HG03342 (cell line): ENCODE results near the gene FLNB.
A peak's percentile ranks its signal among the peaks of the same experiment; 100 is the strongest.

Source experiments
- ATAC-seq: cut with Tn5 transposase; IDR thresholded peaks from one replicate; pipeline ENCODE4 v1.9.1; 2021; ENCODE audit warnings: mild to moderate bottlenecking, moderate library complexity; ENCODE audit not compliant: unreplicated experiment

Gene FLNB

DNA sequence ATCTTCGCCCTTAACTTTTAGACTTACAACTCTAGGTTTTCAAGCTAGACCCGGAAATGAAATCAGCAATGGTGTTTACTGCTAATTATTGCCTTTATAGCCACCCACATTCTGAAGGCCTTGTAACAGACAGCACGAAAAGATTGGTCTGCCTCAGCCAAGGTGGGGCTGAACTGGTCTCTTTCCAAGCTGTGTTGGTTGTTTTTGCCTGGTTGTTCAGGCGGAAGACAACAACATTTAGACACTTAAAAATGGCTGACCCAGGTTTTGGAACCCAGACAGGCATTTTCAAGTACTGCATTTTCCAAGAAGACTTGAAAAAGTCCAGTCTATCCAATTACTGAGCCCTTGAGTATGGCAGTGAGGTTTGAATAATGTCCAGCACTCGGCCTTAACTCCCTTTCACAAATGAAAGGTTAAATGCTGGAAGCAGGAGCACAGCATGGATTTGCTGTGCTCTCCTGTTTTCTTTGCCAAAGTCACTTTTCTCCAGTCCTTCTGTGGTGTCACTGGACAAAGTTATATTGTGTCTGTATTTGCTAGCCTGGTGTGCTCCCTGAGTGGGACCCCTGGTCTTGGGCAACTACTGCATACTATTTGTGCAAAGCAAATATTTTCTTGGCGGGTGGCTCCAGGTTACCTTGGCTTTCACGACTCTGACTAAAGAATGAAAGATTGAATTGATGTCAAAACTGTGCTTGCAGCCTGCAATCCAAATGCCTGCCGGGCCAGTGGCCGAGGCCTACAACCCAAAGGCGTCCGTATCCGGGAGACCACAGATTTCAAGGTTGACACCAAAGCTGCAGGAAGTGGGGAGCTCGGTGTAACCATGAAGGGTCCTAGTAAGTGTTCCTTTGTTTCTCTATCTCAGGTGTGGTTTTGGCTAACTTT is 93.5 kb downstream of the FLNB start:
- no peak for ATAC-seq

DNA sequence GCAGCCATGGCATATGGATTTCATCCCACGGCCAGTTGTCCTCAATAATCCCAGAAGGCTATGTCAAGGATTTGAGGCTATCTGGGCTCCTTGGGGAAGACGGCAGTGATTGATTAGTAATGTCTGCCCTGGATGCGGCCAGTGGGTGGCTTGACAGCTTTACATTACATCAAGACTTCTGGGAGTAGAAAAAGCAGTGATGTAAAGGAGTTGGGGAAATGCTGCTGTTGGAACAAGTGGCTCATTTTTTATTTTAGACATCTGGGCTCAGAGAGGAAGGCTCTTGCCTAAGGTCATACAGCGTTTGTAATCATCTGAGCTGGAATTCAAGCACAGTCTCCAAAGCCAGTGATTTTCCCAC is 94.1 kb downstream of the FLNB start:
- ATAC-seq = no peak

DNA sequence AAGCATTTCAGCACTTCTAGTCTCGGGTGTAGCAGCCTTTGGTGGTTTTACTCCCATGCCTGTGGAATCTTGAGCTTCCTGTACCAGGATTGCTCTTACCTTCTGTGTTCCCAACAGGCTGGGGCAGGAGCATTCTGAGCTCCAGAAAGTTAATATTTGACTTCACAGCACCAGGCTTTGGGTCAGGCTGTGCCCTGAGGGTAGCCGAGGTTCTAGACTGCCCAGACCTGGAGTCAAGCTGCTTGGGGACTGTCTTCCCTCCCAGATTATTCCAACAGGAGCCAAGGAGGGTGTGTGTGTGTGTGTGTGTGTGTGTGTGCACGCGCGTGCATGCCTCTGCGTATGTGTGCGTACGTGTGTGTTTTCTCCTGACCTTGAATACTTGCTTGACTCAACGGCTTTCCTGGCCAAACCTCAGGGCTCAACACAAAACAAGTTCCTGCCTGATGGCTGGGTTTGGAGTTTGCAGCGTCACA is 94.8 kb downstream of the FLNB start:
- no peak for ATAC-seq

DNA sequence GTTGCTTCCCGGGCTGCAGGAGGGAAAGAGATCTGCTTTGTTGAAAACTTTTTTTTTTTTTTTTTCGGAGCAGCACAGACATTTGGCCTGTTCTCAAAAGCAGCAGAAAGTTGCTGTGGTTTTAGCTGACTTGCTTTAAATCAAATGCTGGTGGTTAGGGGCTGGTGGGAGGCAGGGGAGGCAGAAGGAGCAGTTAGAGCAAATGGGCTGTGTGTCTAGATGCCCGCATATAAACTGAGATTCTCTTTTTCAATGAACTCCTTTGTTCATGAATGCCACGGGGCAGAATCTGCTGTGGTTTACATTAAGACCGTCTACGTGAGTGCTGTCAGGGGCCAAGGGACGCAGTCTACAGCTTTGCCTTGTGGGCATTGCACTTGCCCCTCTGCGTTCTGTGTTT is 95.9 kb downstream of the FLNB start:
- no peak for ATAC-seq

DNA sequence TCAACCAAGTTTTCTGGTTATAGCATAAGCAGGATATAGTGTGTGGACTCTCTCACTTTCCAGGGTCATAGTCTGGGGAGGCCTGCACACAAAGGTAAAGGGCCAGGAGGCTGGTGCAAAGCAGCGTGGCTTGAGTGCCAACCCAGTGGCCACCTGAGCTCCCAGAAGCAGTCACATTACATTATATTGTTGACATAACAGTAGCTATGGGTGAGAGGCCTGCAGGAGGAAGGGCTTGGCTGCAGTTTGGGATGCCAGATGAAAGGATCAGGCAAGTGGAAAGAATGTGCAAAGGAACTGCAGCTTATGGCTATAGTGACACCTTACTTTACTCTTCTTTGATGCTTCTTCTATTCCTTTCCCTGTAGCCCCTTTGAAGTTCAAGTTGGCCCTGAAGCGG is 96.5 kb downstream of the FLNB start:
- no peak for ATAC-seq

DNA sequence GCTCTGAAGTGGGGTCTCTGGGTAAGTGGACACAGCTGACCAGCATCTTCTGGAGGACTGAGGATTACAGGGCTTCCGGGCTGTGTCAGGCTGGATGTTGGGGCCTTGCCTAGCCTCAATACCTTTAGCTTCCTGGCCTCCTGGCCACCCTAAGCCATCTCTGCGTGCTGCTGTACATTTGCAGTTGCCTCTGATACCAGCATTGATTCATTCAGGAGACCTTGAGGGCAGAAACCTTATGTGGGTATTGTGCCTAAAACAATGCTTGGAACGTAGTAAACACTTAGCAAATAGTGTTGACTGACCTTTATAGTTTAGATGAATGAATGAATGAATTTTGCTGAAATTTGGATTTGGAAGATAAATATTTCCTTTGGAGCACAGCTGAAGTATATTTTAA is 97.0 kb downstream of the FLNB start:
- ATAC-seq = no peak

DNA sequence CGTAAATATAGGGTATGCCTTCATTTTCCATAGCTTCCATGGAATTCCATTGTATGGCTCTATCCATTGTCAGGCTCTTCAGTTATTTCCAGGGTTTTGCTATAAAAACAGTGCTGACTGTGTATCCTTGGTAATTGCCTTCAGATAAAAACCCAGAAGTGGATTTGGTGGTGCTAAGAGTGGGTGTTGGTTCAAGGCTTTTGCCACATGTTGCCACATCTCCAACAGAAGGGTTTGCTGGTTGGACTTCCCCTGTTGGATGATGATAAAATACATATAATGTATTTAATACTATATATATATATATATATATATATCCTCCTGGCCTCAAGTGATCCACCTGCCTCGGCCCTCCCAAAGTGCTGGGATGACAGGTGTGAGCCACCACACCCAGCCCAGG is 97.8 kb downstream of the FLNB start:
- ATAC-seq = no peak

DNA sequence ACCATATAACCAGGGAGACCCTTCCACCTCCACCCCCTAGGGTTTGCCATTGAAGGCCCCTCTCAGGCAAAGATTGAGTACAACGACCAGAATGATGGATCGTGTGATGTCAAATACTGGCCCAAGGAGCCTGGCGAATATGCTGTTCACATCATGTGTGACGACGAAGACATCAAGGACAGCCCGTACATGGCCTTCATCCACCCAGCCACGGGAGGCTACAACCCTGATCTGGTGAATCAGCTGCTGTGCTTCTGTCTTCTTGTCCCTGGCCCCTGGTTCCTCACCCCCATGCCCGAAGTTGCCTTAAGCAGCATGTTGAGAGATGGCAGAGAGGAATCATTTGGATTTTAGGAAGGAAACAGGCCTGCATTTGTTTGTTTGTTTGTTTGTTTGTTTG is 98.4 kb downstream of the FLNB start:
- no peak for ATAC-seq

DNA sequence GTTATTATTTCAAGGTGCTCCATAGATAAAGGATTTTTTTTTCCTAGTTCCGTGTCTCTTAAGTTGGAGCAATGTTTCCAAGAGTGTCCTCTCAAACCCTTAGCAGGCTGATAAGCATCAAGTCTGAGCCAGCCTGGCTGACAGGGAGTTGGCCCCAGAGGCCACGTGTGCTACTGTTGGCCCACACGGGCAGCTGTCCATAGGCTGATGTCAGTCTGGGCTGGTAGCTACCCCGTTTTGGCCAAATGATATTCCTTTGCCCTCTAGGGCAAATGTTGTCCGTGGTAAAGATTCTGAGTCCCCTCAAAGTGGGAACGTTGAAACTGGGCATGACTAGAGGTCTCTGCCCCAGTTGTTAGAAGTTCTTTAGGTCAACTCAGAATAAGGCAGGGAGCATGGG is 99.4 kb downstream of the FLNB start:
- no peak for ATAC-seq

DNA sequence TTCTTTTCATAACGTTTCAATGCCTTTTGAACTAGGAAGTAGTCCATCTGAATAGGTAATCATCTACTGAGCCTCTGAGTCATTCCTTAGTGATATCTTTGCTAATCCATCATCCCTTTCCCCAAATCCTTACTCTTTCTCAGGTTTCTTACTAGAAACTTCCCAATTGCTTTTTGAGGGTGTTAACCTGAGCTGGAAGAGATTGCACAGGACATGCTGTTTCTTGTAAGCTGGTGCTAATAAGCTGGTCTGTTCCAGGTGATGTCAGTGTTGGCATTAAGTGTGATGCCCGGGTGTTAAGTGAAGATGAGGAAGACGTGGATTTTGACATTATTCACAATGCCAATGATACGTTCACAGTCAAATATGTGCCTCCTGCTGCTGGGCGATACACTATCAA is 101.5 kb downstream of the FLNB start:
- ATAC-seq = no peak

DNA sequence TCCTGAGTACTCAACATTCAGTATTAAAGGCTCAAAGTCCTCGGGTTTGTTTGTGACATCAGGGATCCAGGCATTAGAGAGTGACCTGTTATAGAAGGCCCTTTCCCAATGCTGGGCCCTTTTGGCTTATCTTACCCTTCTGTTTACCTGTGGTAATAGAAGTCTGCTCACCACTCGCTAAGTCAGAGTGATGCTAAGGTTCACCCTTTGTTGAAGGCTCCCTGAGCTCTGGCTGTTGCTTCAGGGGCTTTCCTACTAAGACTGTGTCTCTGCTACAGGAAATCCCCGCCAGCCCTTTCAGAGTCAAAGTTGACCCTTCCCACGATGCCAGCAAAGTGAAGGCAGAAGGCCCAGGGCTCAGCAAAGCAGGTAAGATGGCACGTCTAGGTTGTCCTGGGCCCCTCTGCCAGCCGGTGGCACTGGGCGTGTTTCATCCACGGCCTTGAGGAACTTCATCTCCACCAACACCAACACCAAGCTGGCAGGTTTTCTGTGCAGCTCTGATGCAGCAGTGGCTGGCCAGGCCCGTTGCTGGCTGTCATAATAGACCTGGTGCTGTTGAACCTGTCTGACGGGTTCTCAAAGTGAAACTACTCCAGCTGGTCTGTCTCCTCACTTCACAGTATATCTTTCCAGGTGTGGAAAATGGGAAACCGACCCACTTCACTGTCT is 103.4 kb downstream of the FLNB start:
- no peak for ATAC-seq

DNA sequence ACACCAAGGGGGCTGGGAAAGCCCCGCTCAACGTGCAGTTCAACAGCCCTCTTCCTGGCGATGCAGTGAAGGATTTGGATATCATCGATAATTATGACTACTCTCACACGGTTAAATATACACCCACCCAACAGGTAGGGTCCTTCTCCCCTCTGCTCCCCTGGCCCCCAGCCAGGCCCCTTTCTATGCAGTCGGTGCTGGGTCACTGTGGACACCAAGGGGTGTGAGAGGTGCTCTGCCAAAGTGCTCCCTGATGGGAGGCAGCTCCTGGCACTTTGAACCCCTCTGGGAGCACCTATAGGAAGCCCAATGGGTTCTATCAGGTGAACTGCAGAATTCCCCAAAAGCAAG is 103.9 kb downstream of the FLNB start:
- ATAC-seq = no peak

DNA sequence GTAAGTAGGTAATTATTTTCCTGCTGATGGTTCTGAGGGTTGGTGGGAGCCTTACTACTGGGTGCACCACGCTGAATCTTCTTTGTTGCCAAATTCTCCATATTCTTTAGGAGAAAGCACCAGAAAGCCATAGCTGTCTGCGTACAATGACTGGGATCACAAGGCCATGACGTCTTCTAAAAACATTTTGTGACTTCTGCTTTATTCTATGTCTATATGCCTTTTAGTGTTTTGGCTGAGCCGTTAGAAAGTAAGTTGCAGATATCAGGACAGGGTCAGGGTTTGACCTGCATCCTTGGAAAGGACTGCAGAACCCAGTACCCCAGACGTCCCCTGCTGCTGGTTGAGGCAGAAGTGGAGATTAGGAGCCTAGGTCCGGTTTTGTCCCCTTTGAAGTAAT is 107.0 kb downstream of the FLNB start:
- ATAC-seq = no peak

DNA sequence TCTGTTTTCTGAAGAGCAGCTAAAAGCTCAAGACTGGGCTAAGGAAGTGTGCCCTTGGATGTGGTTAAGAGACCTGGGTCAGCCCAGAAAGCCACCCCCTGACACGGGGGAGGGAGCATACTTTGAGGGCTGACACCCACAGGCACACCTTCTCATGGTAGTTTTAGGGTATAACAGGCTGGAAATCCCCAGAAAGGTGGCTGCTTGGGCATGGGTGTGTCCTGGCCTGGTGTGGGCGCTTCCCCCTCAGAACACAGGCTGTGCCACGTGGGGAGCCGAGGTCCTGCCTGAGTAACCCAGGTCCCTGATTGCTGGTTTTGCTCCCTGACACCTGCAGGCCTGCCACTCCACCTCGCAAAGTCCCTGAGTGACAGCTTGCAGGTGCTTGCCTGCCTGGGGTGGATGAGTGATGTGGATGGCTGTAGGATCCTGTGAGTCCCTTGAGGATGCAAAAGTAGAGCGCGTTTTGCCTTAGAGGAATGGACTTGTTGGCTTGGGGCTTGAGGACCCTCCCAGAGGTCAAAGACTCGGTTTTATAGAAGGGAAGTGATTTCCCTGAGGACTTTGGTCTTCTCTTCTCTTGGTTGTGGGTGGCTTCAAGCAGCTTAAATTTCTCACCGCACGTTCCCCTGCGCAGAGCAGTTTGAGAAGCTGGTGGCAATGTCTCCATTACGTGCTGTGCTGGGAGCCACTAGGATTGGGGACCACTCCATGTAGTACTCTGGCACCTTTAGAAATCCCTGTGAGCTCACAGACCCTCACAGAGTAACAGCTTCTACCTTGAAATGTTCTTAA is 108.1 kb downstream of the FLNB start:
- peak; percentile 63 for ATAC-seq

DNA sequence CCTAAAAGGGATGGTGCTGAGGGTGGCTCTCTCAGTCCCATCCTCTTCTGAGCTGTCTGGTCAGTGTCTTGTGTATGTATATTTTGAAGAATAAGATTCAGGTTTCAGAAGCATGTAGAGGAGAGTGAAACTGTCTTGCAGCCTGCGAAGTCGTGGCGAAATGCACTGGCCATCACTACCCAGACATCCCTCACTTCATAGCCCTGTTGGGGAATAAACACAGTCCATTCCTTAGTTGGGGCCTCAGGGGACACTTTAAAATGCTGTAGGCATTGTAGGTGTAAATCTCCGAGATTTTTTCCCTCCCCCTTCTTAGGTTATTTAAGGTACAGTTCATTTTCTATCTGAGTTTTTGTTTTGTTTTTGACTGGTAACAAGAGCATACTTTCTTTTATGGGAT is 108.8 kb downstream of the FLNB start:
- no peak for ATAC-seq

DNA sequence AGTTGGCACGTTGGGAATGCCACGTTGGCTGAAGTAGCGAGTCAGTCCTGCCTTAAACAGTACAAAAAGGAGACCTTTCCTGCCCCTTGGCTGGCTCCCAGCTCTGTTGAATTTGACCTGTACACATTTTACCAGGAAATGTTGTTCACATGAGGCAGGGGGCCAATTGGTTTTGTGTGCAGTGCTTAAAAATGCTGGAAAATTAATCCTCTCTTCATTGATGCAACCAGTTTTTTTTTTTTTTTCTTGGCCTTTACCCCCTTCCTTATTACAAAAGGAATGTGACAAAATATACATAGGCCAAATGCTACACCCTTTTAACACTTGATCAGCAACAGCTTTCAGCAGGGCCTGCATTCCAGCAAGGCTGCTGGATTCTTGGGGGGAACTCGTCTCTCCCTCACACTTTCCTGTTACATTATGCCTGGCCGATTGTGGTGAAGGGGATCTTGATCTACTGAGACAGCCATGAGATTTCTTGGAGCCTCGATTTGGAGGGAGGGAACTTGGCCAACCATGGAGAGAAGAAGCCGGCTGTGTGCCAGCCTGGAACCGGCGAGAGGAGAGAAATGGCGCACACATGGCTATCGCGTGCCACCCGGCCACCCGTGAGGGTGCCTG is 109.4 kb downstream of the FLNB start:
- no peak for ATAC-seq

DNA sequence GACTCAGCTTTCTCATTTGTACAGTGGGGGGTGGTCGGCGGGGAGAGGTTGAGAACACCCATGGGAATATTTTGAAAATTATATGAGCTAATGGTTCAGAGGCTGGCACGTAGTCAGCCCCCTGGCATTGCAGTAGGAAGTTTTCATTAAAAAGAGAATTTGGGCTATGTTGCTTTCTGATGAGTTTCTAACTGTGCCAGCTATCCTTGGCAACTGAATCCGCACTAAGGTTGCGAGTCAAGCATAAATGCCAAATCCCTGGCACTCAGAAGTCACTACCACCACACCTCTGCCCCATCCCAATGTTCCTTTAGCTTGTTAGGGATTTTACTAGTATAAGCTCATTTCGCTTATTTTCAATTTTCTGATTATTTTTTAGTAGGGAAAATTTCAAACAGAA is 111.0 kb downstream of the FLNB start:
- ATAC-seq = no peak

DNA sequence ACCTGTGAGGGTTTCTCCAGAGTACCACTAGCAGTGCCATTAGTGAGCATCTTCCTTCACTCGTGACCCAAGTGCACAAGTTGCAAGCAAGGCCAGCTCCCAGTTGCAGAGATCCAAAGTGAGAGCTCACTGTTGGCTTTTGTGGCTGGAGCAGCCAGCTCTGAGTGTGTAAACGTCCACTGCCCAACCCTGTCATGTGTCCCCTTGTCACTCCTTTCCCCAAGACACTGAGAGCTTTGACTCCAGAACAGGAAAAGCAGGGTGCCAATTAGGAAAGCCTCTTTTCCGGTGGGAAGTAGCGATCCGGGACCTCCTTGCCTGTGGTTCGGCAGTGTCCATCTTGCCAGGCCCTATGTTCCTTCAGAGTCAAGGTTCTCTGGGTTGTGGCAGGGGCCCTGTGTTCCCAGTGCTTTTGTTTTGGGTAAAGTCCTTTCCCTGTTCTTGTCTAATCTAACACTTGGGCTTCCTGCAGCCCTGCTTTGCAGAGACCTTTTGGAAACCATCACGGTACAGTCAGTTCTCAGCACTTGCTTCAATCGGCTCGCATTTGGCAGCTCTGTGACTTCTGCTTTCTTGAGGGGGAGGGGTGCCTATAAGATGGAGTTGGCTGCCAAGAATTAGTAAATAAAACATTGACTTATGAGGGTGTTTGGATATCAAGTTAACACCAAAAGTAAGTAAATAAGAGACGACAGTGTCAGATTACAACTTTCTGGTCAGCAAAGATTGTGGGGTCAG is 112.0 kb downstream of the FLNB start:
- no peak for ATAC-seq

DNA sequence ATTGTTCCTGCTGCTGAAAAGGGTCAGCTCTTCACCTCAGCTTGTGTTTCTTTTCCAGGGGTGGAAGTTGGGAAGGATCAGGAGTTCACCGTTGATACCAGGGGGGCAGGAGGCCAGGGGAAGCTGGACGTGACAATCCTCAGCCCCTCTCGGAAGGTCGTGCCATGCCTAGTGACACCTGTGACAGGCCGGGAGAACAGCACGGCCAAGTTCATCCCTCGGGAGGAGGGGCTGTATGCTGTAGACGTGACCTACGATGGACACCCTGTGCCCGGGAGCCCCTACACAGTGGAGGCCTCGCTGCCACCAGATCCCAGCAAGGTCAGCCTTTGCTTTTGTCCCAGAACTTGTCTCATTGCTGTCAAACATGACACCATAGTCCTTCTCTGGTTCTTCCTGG is 113.0 kb downstream of the FLNB start:
- no peak for ATAC-seq

DNA sequence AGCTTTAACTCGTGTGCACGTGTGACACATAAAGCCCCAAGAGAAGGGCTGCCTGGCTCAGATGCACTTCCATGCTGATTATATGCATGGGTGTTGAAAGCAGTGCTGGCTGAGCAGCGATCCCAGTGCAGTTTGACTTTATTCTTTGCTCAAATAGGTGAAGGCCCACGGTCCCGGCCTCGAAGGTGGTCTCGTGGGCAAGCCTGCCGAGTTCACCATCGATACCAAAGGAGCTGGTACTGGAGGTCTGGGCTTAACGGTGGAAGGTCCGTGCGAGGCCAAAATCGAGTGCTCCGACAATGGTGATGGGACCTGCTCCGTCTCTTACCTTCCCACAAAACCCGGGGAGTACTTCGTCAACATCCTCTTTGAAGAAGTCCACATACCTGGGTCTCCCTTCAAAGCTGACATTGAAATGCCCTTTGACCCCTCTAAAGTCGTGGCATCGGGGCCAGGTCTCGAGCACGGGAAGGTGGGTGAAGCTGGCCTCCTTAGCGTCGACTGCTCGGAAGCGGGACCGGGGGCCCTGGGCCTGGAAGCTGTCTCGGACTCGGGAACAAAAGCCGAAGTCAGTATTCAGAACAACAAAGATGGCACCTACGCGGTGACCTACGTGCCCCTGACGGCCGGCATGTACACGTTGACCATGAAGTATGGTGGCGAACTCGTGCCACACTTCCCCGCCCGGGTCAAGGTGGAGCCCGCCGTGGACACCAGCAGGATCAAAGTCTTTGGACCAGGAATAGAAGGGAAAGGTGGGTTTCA is 114.9 kb downstream of the FLNB start:
- ATAC-seq = no peak
